Lung (tissue), 12 donors: ENCODE data around the gene KCNQ1OT1. TPM values are rescaled to one million over a fixed set of nuclear protein-coding genes. Genes with fewer than 3 reads are reported as not detected.

ENCODE experiments used
- ATAC-seq: fragments of 200-7000 bp; cut with Tn5 transposase; one replicate; pipeline ENCODE4 v1.9.1; 2020; ENCODE audit warnings: moderate number of reproducible peaks; ENCODE audit not compliant: insufficient read depth, low FRiP score
- DNase-seq, 3 donors: peaks; one replicate each; pipeline ENCODE4 v3.0.0-alpha.2; 2013 to 2017
- H3K27ac ChIP-seq, 2 donors: one replicate each; pipeline ENCODE4 v1.5.1; 2013; ENCODE audit warnings: mild to moderate bottlenecking in 2 of 2, moderate library complexity in 2 of 2, control low read depth in 1 of 2, inconsistent platforms in 1 of 2, low read depth in 1 of 2, low read length in 1 of 2
- H3K27me3 ChIP-seq, 3 donors: one replicate each; pipeline ENCODE4 v1.5.1; 2013; ENCODE audit warnings: low read length in 2 of 3; ENCODE audit not compliant: control insufficient read depth in 3 of 3, insufficient read depth in 3 of 3
- H3K36me3 ChIP-seq, 4 donors: one replicate each; pipeline ENCODE4 v1.5.1; 2013; ENCODE audit warnings: low read length in 4 of 4, mild to moderate bottlenecking in 1 of 4, moderate library complexity in 1 of 4; ENCODE audit not compliant: control insufficient read depth in 4 of 4, insufficient read depth in 4 of 4
- H3K4me1 ChIP-seq, 5 donors: one replicate each; pipeline ENCODE4 v1.5.1; 2013; ENCODE audit warnings: low read length in 5 of 5, mild to moderate bottlenecking in 2 of 5, moderate library complexity in 1 of 5; ENCODE audit not compliant: control insufficient read depth in 5 of 5, insufficient read depth in 5 of 5
- H3K4me3 ChIP-seq: one replicate; pipeline ENCODE4 v1.5.1; 2013; ENCODE audit warnings: mild to moderate bottlenecking, control low read depth, moderate library complexity
- H3K9ac ChIP-seq, 2 donors: one replicate each; pipeline ENCODE4 v1.5.1; 2013; ENCODE audit warnings: low read length in 2 of 2, control low read depth in 1 of 2; ENCODE audit not compliant: insufficient read depth in 1 of 2
- H3K9me3 ChIP-seq, 4 donors: one replicate each; pipeline ENCODE4 v1.5.1; 2013; ENCODE audit warnings: low read length in 3 of 4, mild to moderate bottlenecking in 1 of 4, moderate library complexity in 1 of 4; ENCODE audit not compliant: control insufficient read depth in 4 of 4, insufficient read depth in 3 of 4
- WGBS, 2 donors: extraction: QIAGEN DNeasy Blood & Tissue Kit; methylation state at CpG; one replicate each; pipeline ENCODE4 v1.1.7; 2013; 5-methylcytosine and 5-hydroxymethylcytosine counted together
- polyA plus RNA-seq, 2 donors: library from polyadenylated mRNA; stranded (reverse); fragments of 200-250 nt; gene quantifications; one replicate each; pipeline ENCODE4 v1.2.1, GENCODE V29; 2013
- total RNA-seq, 2 donors: library from RNA; depleted of rRNA in 1 of 2; stranded (reverse); fragments of >200 nt in 1 of 2; gene quantifications; one replicate each; pipeline ENCODE4 v1.2.1, GENCODE V29; 2014 to 2021
- TF ChIP-seq, protein P1 (sequence below): IDR thresholded peaks from 2 replicates; pipeline ENCODE4 v1.5.1; 2012; ENCODE audit warnings: mild to moderate bottlenecking; ENCODE audit errors: control extremely low read depth, extremely low read depth
- donor health status: control.
- donor health status: control.
- donor health status: Bipolar disorder and iron deficiency.
- donor health status: healthy.
- donor health status: DM: yes; HTN: yes; CAD: no.

Gene KCNQ1OT1
- total and polyA plus RNA-seq, 4 donors = 0.02 to 14.5 (median 1.7) TPM

DNA sequence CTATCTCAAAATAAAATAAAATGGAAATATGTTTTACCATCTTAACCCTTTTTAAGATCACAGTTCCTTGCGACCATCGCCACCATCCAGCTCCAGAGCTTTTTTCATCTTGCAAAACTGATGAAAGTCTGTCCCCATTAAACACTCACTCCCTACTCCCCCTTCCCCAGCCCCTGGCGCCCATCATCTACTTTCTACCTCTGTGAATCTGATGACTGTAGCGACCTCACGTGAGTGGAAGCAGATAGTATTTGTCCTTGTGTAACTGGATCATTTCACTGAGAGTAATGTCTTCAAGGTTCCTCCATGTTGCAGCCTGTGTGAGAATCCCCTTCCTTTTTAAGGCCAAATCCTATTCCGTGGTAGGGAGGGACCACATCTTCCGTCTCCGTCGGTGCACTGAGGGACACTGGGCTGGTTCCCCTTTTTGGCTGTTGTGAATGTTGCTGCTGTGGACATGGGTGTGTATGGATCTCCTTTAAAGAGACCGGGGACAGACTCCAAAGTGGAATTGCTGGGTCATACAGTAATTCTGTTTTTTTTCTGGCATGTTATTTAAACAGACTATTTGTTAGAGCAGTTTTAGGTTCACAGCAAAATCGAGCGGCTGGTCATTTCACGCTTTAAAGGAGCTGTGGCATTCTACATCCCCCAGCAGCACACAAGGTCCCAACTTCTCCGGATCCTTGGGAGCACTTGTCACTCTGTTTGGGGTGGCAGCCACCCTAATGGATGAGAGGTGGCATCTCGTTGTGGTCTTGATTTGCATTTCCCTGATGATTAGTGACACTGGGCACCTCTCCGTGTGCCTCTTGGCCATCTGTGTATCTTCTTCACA is 135.0 kb downstream of the KCNQ1OT1 start:
- H3K4me1 ChIP-seq = peaks cover 0 to 7% (median 0%) of the 10 kb centered on the region in 5 donors
- DNase-seq (peak in 1 of 3 donors; percentile 9), ATAC-seq (no peak)
- H3K36me3 ChIP-seq = no peaks in the 10 kb centered on the region
- H3K9me3 ChIP-seq = no peaks in the 10 kb centered on the region
- H3K4me3 ChIP-seq = no peak overlapping the region
- H3K9ac ChIP-seq = no peak overlapping the region
- H3K27ac ChIP-seq = no peak overlapping the region
- TF ChIP-seq, protein P1, sequence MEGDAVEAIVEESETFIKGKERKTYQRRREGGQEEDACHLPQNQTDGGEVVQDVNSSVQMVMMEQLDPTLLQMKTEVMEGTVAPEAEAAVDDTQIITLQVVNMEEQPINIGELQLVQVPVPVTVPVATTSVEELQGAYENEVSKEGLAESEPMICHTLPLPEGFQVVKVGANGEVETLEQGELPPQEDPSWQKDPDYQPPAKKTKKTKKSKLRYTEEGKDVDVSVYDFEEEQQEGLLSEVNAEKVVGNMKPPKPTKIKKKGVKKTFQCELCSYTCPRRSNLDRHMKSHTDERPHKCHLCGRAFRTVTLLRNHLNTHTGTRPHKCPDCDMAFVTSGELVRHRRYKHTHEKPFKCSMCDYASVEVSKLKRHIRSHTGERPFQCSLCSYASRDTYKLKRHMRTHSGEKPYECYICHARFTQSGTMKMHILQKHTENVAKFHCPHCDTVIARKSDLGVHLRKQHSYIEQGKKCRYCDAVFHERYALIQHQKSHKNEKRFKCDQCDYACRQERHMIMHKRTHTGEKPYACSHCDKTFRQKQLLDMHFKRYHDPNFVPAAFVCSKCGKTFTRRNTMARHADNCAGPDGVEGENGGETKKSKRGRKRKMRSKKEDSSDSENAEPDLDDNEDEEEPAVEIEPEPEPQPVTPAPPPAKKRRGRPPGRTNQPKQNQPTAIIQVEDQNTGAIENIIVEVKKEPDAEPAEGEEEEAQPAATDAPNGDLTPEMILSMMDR = no peak
- 84 to 86% methylated on average over 16 of the region's 16 CpGs for WGBS, 2 donors
- no peaks in the 10 kb centered on the region for H3K27me3 ChIP-seq

DNA sequence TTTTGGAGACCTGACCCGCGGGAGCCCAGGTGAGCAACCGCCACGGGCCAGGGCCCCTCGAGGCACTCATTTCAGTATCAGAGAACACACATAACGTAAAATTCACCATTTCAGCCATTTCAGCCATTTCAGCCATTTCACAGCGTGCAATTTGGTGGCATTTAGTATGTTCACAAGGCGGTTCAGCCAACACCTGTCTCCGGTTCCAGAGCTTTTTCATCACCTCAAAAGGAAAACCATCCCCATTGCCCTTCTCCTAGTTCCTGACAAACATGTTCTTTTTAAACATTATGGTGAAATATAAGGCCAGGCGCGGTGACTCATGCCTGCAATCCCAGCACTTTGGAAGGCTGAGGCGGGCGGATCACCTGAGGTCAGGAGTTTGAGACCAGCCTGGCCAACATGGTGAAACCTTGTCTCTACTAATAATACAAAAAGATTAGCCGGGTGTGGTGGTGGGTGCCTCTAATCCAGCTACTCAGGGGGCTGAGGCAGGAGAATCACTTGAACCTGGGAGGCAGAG is 135.7 kb downstream of the KCNQ1OT1 start:
- H3K4me3 ChIP-seq = no peak overlapping the region
- DNase-seq = no peak
- H3K9ac ChIP-seq = no peak overlapping the region
- TF ChIP-seq, protein P1 = no peak
- no peaks in the 10 kb centered on the region for H3K9me3 ChIP-seq
- H3K27me3 ChIP-seq = no peaks in the 10 kb centered on the region
- no peak for ATAC-seq
- no peaks in the 10 kb centered on the region for H3K36me3 ChIP-seq
- no peak overlapping the region for H3K27ac ChIP-seq
- WGBS, 2 donors = 93 to 97% methylated on average over 14 of the region's 14 CpGs
- peaks cover 0 to 15% (median 7%) of the 10 kb centered on the region in 5 donors for H3K4me1 ChIP-seq

DNA sequence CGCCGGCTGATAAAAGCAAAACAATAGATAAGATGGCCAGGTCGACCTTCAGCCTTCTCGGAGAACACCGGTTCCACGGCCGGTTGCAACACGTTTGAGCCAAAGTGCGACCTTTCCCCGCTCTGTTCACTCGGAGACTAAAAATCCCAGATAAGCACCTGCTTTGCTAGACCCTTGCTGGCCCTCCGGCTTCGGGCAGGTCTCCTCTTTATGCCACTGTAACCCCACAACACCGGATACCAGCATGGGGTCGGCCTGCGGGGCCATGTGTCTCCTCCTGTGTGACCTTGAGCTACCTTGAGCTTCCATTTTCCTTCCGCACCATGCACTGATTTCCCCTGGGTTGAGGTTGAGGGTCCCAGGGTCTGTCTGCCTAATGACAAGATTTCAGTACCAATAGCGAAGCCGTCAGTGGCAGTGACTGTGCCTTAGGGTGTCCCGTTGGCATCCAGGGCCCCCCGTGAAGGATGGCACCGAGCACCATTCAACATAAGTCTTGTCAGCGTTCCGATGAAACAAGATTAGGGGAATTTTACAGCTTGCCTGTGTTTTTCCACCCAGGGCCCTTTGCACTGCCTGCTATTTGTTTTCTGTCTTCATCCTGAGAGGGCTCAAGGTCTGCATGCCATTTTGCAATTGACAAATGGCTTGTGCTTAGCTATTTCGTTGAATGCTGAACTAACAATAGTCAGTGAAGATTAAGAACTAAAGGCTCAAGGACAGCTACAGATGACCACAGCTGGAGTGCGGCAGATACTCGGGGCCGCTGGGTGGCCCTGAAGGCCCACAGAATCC is 136.4 kb downstream of the KCNQ1OT1 start:
- Histone ChIP-seq H3K9ac (no peak overlapping the region), H3K27ac (no peak overlapping the region), H3K36me3 (no peaks in the 10 kb centered on the region), H3K4me3 (no peak overlapping the region), H3K4me1 (peaks cover 0 to 18% (median 9%) of the 10 kb centered on the region in 5 donors), H3K9me3 (no peaks in the 10 kb centered on the region), H3K27me3 (no peaks in the 10 kb centered on the region)
- DNase-seq = no peak
- WGBS, 2 donors = 95% methylated on average over 28 of the region's 28 CpGs
- no peak for ATAC-seq
- TF ChIP-seq, protein P1 = no peak
